IMR-90 (cell line): Measurements from ENCODE around the gene KATNBL1. TPM values are rescaled to one million over a fixed set of nuclear protein-coding genes. Genes with fewer than 3 reads are reported as not detected.

Experiments
- ATAC-seq: fragments of 200-7000 bp; cut with Tn5 transposase; 2 replicates; pipeline ENCODE4 v1.9.1; 2020; ENCODE audit warnings: low read depth, mild to moderate bottlenecking, moderate library complexity
- BruUV-seq: library from RNA; stranded (reverse); fragments of 400-500 nt; replicated peaks from 2 replicates; lab custom pipeline; 2021; lab: Mats Ljungman, UMichigan
- CTCF ChIA-PET: fragments of 300-600 bp; formaldehyde crosslinking; extraction: SDS; loops from one replicate; lab custom pipeline; 2021; ENCODE audit warnings: antibody characterized with exemption; lab: Yijun Ruan, JAX
- POLR2A ChIA-PET: fragments of 300-600 bp; sonication (Branson Sonifier 250); formaldehyde crosslinking; loops from one replicate; lab custom pipeline; 2022; ENCODE audit warnings: antibody characterized with exemption; ENCODE audit not compliant: unreplicated experiment; lab: Charles Lee
- DNase-seq: peaks from one replicate; pipeline ENCODE4 v3.0.0; 2013
- H2AFZ ChIP-seq: replicated peaks from 2 replicates; pipeline ENCODE3; 2013; ENCODE audit warnings: low read length, mild to moderate bottlenecking; ENCODE audit not compliant: poor library complexity
- H2AK5ac ChIP-seq: 2 replicates; pipeline ENCODE4 v1.6.1; 2013; ENCODE audit warnings: low read depth, low read length, inconsistent platforms
- H2AK9ac ChIP-seq: replicated peaks from 2 replicates; pipeline ENCODE3; 2013; ENCODE audit warnings: mild to moderate bottlenecking, low read depth, low read length, moderate library complexity; ENCODE audit not compliant: poor library complexity
- H2BK120ac ChIP-seq: 2 replicates; pipeline ENCODE4 v1.6.1; 2013; ENCODE audit warnings: low read depth, low read length, inconsistent platforms
- H2BK15ac ChIP-seq: 3 replicates; pipeline ENCODE4 v1.6.1; 2013; ENCODE audit warnings: low read depth, low read length, inconsistent platforms
- H2BK20ac ChIP-seq: 2 replicates; pipeline ENCODE4 v1.6.1; 2013; ENCODE audit warnings: low read depth, mild to moderate bottlenecking, inconsistent platforms, low read length, moderate library complexity
- H2BK5ac ChIP-seq: 2 replicates; pipeline ENCODE4 v1.6.1; 2013; ENCODE audit warnings: mild to moderate bottlenecking, low read depth, low read length, inconsistent platforms; ENCODE audit not compliant: poor library complexity, severe bottlenecking
- H3K14ac ChIP-seq: replicated peaks from 2 replicates; pipeline ENCODE4 v1.6.1; 2013; ENCODE audit warnings: low read depth, low read length, inconsistent platforms
- H3K18ac ChIP-seq: 2 replicates; pipeline ENCODE4 v1.6.1; 2013; ENCODE audit warnings: low read depth, low read length, control low read depth
- H3K23ac ChIP-seq: 2 replicates; pipeline ENCODE4 v1.6.1; 2013; ENCODE audit warnings: low read depth, low read length, inconsistent platforms
- H3K27ac ChIP-seq: 2 replicates; pipeline ENCODE4 v1.5.1; 2013; ENCODE audit warnings: mild to moderate bottlenecking, control low read depth, low read length; ENCODE audit not compliant: insufficient read depth
- H3K27me3 ChIP-seq: 2 replicates; pipeline ENCODE4 v1.6.1; 2013; ENCODE audit warnings: low read length; ENCODE audit not compliant: control insufficient read depth, insufficient read depth
- H3K36me3 ChIP-seq: 2 replicates; pipeline ENCODE4 v1.6.1; 2013; ENCODE audit warnings: low read length, mixed read lengths; ENCODE audit not compliant: control insufficient read depth, insufficient read depth
- H3K4ac ChIP-seq: 2 replicates; pipeline ENCODE4 v1.6.1; 2013; ENCODE audit warnings: low read depth, low read length, inconsistent platforms
- H3K4me1 ChIP-seq: 2 replicates; pipeline ENCODE4 v1.6.1; 2013; ENCODE audit warnings: low read length, mixed read lengths; ENCODE audit not compliant: control insufficient read depth, insufficient read depth
- H3K4me2 ChIP-seq: 2 replicates; pipeline ENCODE4 v1.6.1; 2013; ENCODE audit warnings: low read depth, mild to moderate bottlenecking, control low read depth, low read length, moderate library complexity
- H3K4me3 ChIP-seq: 2 replicates; pipeline ENCODE4 v1.5.1; 2013; ENCODE audit warnings: low read depth, mild to moderate bottlenecking, control low read depth, low read length, moderate library complexity; ENCODE audit not compliant: insufficient read depth
- H3K56ac ChIP-seq: 2 replicates; pipeline ENCODE4 v1.6.1; 2013; ENCODE audit warnings: low read length, inconsistent platforms; ENCODE audit not compliant: insufficient read depth; ENCODE audit errors: extremely low read depth
- H3K79me1 ChIP-seq, 2 experiments: 2 replicates each; pipeline ENCODE4 v1.6.1; 2013; ENCODE audit warnings: low read length in 2 of 2, inconsistent platforms in 1 of 2, low read depth in 1 of 2
- H3K9ac ChIP-seq: 2 replicates; pipeline ENCODE4 v1.6.1; 2013; ENCODE audit warnings: low read depth, low read length, control low read depth
- H3K9me1 ChIP-seq: 2 replicates; pipeline ENCODE4 v1.6.1; 2013; ENCODE audit warnings: low read length, inconsistent platforms; ENCODE audit not compliant: insufficient read depth
- H3K9me3 ChIP-seq: 2 replicates; pipeline ENCODE4 v1.6.1; 2013; ENCODE audit warnings: low read length; ENCODE audit not compliant: control insufficient read depth, insufficient read depth
- H4K20me1 ChIP-seq: 2 replicates; pipeline ENCODE4 v1.6.1; 2013; ENCODE audit warnings: low read length, inconsistent platforms; ENCODE audit not compliant: insufficient read depth
- H4K5ac ChIP-seq: 2 replicates; pipeline ENCODE4 v1.6.1; 2013; ENCODE audit warnings: mild to moderate bottlenecking, low read depth, low read length, control low read depth
- H4K8ac ChIP-seq, 2 experiments: 2 replicates each; pipeline ENCODE4 v1.6.1; 2013; ENCODE audit warnings: low read depth in 2 of 2, low read length in 2 of 2, control low read depth in 1 of 2, inconsistent platforms in 1 of 2
- H4K91ac ChIP-seq: 2 replicates; pipeline ENCODE4 v1.6.1; 2013; ENCODE audit warnings: low read depth, low read length, inconsistent platforms; ENCODE audit not compliant: insufficient read depth
- BHLHE40 ChIP-seq: fragments of 150-350 bp; IDR thresholded peaks from 2 replicates; pipeline ENCODE4 v1.6.1; 2016; ENCODE audit warnings: mild to moderate bottlenecking, low read depth, low read length
- CEBPB ChIP-seq: IDR thresholded peaks from 2 replicates; pipeline ENCODE4 v1.6.1; 2012; ENCODE audit warnings: low read depth, low read length, improper control_type of control experiment
- FOS ChIP-seq: fragments of 150-350 bp; IDR thresholded peaks from 2 replicates; pipeline ENCODE4 v1.6.1; 2016; ENCODE audit warnings: low read depth, low read length
- MAFK ChIP-seq: IDR thresholded peaks from 2 replicates; pipeline ENCODE4 v1.6.1; 2012; ENCODE audit warnings: low read depth, low read length, improper control_type of control experiment
- MAZ ChIP-seq: IDR thresholded peaks from 2 replicates; pipeline ENCODE4 v1.6.1; 2012; ENCODE audit warnings: low read depth, mild to moderate bottlenecking, low read length, improper control_type of control experiment, moderate library complexity, borderline replicate concordance
- MXI1 ChIP-seq: IDR thresholded peaks from 2 replicates; pipeline ENCODE4 v1.6.1; 2012; ENCODE audit warnings: low read depth, mild to moderate bottlenecking, low read length, moderate library complexity, borderline replicate concordance
- WGBS, 2 experiments: methylation state at CpG; one replicate each; pipeline versions ENCODE4 v1.1.5 to v1.1.7; 2013; ENCODE audit warnings: missing lambda C conversion rate in 2 of 2; ENCODE audit not compliant: insufficient read length in 1 of 2; ENCODE audit errors: extremely low coverage in 2 of 2; 5-methylcytosine and 5-hydroxymethylcytosine counted together
- dilution Hi-C: fragments of 300-500 bp; cut with HindIII; formaldehyde crosslinking; loops from one replicate; pipeline ENCODE4 v1.14.3; 2018; ENCODE audit warnings: low sequenced_read_pairs; ENCODE audit not compliant: unreplicated experiment
- in situ Hi-C: fragments of 300-500 bp; cut with MboI; formaldehyde crosslinking; loops from 3 replicates; pipeline ENCODE4 v1.14.3; 2019; ENCODE audit warnings: low sequenced_read_pairs, inconsistent platforms, mixed read lengths
- intact Hi-C: fragments of 100-400 bp; cut with micrococcal nuclease; formaldehyde crosslinking; loops from 2 replicates; pipeline ENCODE4 v1.10.0; 2022
- polyA plus RNA-seq, 3 experiments: library from polyadenylated mRNA; depleted of rRNA; stranded (reverse); fragments of >200 nt; gene quantifications; 2 replicates each; pipeline ENCODE4 v1.2.3, GENCODE V29; 2012; ENCODE audit warnings: low replicate concordance in 1 of 3
- total RNA-seq: library from RNA; depleted of rRNA; stranded (reverse); fragments of >200 nt; gene quantifications from 2 replicates; pipeline ENCODE4 v1.2.3, GENCODE V29; 2012

Gene KATNBL1
- total and polyA plus RNA-seq, 2 of the 4 experiments (the other 2 are of a cell fraction): 17.1 to 24.0 TPM

- Histone ChIP-seq H2BK20ac (no peak overlapping the region), H3K9ac (no peak overlapping the region), H4K8ac (no peak overlapping the region), H3K4me1 (no peaks in the 10 kb centered on the region), H3K4ac (no peak overlapping the region), H3K4me2 (no peak overlapping the region), H3K14ac (no peak overlapping the region), H3K36me3 (peaks cover 22% of the 10 kb centered on the region), H3K9me1 (0 out of 2 replicates have a peak, but pooled peaks cover 3% of the 10 kb centered on the region), H3K79me1 (peaks cover 30 to 33% of the 10 kb centered on the region in 2 experiments), H4K91ac (no peak overlapping the region), H3K27me3 (no peaks in the 10 kb centered on the region), H2AFZ (no peak overlapping the region), H3K56ac (no peak overlapping the region), H2BK120ac (no peak overlapping the region), H3K4me3 (no peak overlapping the region), H3K9me3 (peaks cover 17% of the 10 kb centered on the region), H2AK5ac (no peak overlapping the region), H2BK5ac (no peak overlapping the region), H3K23ac (no peak overlapping the region), H3K27ac (no peak overlapping the region), H4K5ac (no peak overlapping the region), H2AK9ac (no peak overlapping the region), H3K18ac (no peak overlapping the region), H2BK15ac (no peak overlapping the region), H4K20me1 (peaks cover 8% of the 10 kb centered on the region; the same call in 1 of the 2 replicates)
- POLR2A ChIA-PET: no interaction called here
- no TSS peak for BruUV-seq
- dilution Hi-C loops (no loop called here), intact Hi-C loops (no loop called here), in situ Hi-C loops (no loop called here)
- CTCF ChIA-PET: no interaction called here
- ATAC-seq (no peak), DNase-seq (peak; percentile 11)
- WGBS, 2 experiments: 89% methylated on average over 3 of the region's 9 CpGs; no CpG with 5 or more reads in 1 of the 2 experiments
- no peak for TF ChIP-seq MXI1
- no peak for TF ChIP-seq MAFK
- no peak for TF ChIP-seq FOS
- TF ChIP-seq CEBPB: no peak
- no peak for TF ChIP-seq BHLHE40
- TF ChIP-seq MAZ: no peak
Observed at GRCh38 chr15:34161329-34161963, 48.5 kb downstream of the KATNBL1 start.
